ENCODE results near the gene KRTAP5-2.

Gene KRTAP5-2

GRCh38 chr11:1638344-1638743 is 40.2 kb upstream of the KRTAP5-2 start:
- H3K27ac ChIP-seq: no peak overlapping the region
- H3K4me1 ChIP-seq (ENCODE audit: control insufficient read depth in 1 of 2, insufficient read depth in 1 of 2, low read depth in 1 of 2, low read length in 1 of 2): no peaks in the 10 kb centered on the region
- no peak overlapping the region for H3K4me3 ChIP-seq (ENCODE audit: low read depth in 1 of 2, low read length in 1 of 2)
- TF ChIP-seq CTCF (IDR thresholded peaks at IDR 0.05): no peak
- H3K27me3 ChIP-seq: peaks cover 31% of the 10 kb centered on the region
- no peaks in the 10 kb centered on the region for H3K9me3 ChIP-seq
- no peaks in the 10 kb centered on the region for H3K36me3 ChIP-seq

DNA sequence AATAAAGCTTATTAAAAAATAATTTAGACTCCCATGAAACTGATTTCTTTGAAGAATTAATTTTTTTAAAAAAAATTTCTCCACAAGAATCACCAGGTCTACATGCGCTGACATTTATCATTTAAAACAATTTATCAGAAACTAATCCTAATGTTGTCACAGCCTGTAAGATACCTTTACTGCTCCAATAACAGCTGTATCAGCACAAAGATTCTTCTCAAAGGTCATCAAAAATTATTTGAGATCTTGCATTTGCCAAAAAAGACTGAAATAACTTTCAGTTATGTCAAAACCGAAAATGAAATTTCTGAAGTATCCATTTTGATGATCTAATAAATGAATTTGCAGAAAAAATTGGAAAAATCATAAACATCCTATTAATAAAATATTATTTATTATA is 39.5 kb upstream of the KRTAP5-2 start:
- Histone ChIP-seq H3K36me3 (no peaks in the 10 kb centered on the region), H3K4me3 (ENCODE audit: low read depth in 1 of 2, low read length in 1 of 2) (no peak overlapping the region), H3K9me3 (no peaks in the 10 kb centered on the region), H3K4me1 (ENCODE audit: control insufficient read depth in 1 of 2, insufficient read depth in 1 of 2, low read depth in 1 of 2, low read length in 1 of 2) (no peaks in the 10 kb centered on the region), H3K27me3 (peaks cover 32% of the 10 kb centered on the region), H3K27ac (no peak overlapping the region)
- TF ChIP-seq CTCF (IDR thresholded peaks at IDR 0.05): no peak

DNA sequence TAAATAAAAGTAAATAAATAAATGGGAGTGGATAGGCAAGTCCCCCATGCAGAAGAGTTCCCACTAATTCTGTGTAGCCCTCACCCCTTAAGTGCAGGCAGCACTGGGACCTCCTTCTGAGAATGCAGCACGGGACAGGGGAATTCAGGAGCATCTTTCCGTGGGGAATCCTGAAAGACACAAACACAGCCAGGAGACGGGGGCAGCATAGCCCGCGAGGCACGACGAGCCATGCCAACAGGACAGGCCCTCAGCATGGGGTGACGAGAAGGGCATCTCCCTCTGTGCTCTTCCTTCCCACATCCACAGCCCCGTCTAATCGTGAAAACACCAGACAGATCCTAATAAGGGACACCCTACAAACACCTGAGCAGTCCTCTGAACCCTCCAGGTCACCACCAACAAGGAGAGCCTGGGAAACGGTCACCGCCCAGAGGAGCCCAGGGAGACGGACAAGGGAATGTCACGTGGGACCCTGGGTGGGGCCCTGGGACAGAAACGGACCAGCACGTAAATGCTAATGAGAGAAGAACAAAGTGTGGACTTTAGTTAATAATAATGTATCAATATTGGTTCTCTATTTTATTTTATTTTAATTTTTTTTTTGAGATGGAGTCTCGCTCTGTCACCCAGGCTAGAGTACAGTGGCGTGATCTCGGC is 38.3 kb upstream of the KRTAP5-2 start:
- no peak overlapping the region for H3K27ac ChIP-seq
- H3K4me3 ChIP-seq (ENCODE audit: low read depth in 1 of 2, low read length in 1 of 2): no peak overlapping the region
- peaks cover 44% of the 10 kb centered on the region for H3K27me3 ChIP-seq
- no peaks in the 10 kb centered on the region for H3K9me3 ChIP-seq
- no peak for TF ChIP-seq CTCF (IDR thresholded peaks at IDR 0.05)
- H3K36me3 ChIP-seq: no peaks in the 10 kb centered on the region
- no peaks in the 10 kb centered on the region for H3K4me1 ChIP-seq (ENCODE audit: control insufficient read depth in 1 of 2, insufficient read depth in 1 of 2, low read depth in 1 of 2, low read length in 1 of 2)

GRCh38 chr11:1633864-1634263 is 35.8 kb upstream of the KRTAP5-2 start:
- no peaks in the 10 kb centered on the region for H3K9me3 ChIP-seq
- no peak for TF ChIP-seq CTCF (IDR thresholded peaks at IDR 0.05)
- no peaks in the 10 kb centered on the region for H3K4me1 ChIP-seq (ENCODE audit: control insufficient read depth in 1 of 2, insufficient read depth in 1 of 2, low read depth in 1 of 2, low read length in 1 of 2)
- H3K36me3 ChIP-seq: no peaks in the 10 kb centered on the region
- peaks cover 43% of the 10 kb centered on the region for H3K27me3 ChIP-seq
- H3K27ac ChIP-seq: no peak overlapping the region
- no peak overlapping the region for H3K4me3 ChIP-seq (ENCODE audit: low read depth in 1 of 2, low read length in 1 of 2)

- no peak for TF ChIP-seq CTCF (IDR thresholded peaks at IDR 0.05)
- H3K27me3 ChIP-seq: peaks cover 50% of the 10 kb centered on the region
- no peaks in the 10 kb centered on the region for H3K36me3 ChIP-seq
- H3K4me3 ChIP-seq (ENCODE audit: low read depth in 1 of 2, low read length in 1 of 2): no peak overlapping the region
- H3K9me3 ChIP-seq: no peaks in the 10 kb centered on the region
- H3K27ac ChIP-seq: no peak overlapping the region
- H3K4me1 ChIP-seq (ENCODE audit: control insufficient read depth in 1 of 2, insufficient read depth in 1 of 2, low read depth in 1 of 2, low read length in 1 of 2): no peaks in the 10 kb centered on the region
Measured at GRCh38 chr11:1632053-1632714, 34.1 kb upstream of the KRTAP5-2 start.

Data from neutrophil (primary cell).